Activated CD4-positive, alpha-beta T cell treated with anti-CD3 and anti-CD28 coated beads, Interleukin-2, amount 50 U/mL, for 1 hour (primary cell): ENCODE results near the gene LRRTM4.
"Not testable (repeated sequence)": the region's sequence is repeated elsewhere in the genome, so short reads cannot be mapped to it uniquely, and the experiment has no call there.

Experiments used
- DNase-seq: peaks from one replicate; pipeline ENCODE4 v3.0.0-alpha.2; 2020

LRRTM4 gene

DNA sequence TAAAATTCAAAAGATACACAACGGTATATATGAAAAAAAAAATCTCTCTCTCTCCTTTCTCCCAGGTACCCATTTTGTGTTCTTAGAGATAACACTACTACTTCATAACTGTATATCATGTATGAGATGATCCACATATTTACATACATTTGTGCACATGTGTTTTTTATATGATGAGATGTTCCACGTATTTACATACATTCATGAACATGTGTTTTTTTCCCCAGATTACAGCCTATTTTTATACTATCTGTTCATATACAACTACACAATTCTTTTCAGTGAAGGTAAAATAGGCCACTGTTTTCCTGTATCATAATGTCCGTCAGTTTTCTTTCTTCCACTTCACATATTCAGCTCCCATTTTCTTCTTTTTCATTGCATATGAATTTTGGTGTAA is 808.9 kb downstream of the LRRTM4 start:
- DNase-seq, result no peak

DNA sequence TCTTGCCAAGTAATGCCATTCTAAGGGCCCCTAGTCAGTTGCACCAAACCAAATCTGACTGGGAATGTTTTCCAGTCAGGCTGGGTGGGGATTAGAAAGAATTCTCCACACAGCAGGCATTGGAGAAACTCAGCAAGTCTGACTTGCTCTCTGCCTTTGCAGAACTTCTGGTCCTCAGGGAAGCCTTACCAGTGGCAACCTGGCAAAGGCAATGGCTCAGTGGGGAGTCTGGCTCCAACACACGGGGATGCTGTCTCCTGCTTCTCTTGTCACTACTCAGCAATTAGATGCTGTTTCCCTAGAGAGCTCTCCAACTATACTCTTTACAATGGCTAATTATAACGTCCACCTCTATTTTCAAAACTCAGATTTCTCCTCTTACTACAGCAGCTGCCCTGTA is 810.7 kb downstream of the LRRTM4 start:
- no peak for DNase-seq

- no peak for DNase-seq
These were observed 821.3 kb downstream of the LRRTM4 start for GRCh38 chr2:76700894-76701293.

DNA sequence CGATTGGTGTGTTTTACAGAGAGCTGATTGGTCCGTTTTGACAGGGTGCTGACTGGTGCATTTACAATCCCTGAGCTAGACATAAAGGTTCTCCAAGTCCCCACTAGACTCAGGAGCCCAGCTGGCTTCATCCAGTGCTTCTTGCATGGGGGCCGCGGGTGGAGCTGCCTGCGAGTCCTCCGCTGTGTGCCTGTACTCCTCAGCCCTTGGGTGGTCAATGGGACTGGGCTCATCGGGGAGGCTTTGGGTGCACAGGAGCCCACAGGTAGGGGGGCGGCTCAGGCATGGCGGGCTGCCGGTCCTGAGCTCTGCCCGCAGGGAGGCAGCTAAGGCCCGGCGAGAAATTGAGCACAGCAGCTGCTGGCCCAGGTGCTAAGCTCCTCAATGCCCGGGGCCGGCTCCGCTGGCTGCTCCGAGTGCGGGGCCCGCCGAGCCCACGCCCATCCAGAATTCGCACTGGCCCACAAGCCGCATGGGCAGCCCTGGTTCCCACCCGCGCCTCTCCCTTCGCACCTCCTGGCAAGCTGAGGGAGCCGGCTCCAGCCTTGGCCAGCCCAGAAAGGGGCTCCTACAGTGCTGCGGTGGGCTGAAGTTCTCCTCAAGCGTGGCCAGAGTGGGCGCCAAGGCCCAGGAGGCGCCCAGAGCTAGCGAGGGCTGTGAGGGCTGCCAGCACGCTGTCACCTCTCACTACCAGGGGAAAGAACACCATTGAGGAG is 824.0 kb downstream of the LRRTM4 start:
- not testable (repeated sequence) for DNase-seq
